H9 (cell line): ENCODE measurements around the gene XCR1. TPM values are rescaled to one million over a fixed set of nuclear protein-coding genes. Genes with fewer than 3 reads are reported as not detected.

ENCODE experiments used
- DNase-seq: peaks from one replicate; pipeline ENCODE4 v3.0.0-alpha.2; 2017
- H2AFZ ChIP-seq: one replicate; pipeline ENCODE4 v1.6.1; 2013; ENCODE audit warnings: mild to moderate bottlenecking, low read length, control low read depth, moderate library complexity
- H2AK5ac ChIP-seq: 2 replicates; pipeline ENCODE4 v1.6.1; 2013; ENCODE audit warnings: low read length, control low read depth, mixed read lengths; ENCODE audit not compliant: insufficient read length
- H2BK120ac ChIP-seq: one replicate; pipeline ENCODE4 v1.6.1; 2013; ENCODE audit warnings: low read depth, mild to moderate bottlenecking, low read length, control low read depth, inconsistent platforms; ENCODE audit not compliant: poor library complexity, severe bottlenecking
- H2BK12ac ChIP-seq: 2 replicates; pipeline ENCODE4 v1.6.1; 2013; ENCODE audit warnings: low read length, control low read depth, mixed read lengths, low read depth; ENCODE audit not compliant: insufficient read length
- H2BK15ac ChIP-seq: 2 replicates; pipeline ENCODE4 v1.6.1; 2013; ENCODE audit warnings: low read depth, low read length, control low read depth
- H2BK20ac ChIP-seq: one replicate; pipeline ENCODE4 v1.6.1; 2013; ENCODE audit warnings: low read depth, mild to moderate bottlenecking, low read length, control low read depth, inconsistent platforms; ENCODE audit not compliant: poor library complexity, severe bottlenecking
- H2BK5ac ChIP-seq: 2 replicates; pipeline ENCODE4 v1.6.1; 2013; ENCODE audit warnings: low read length, control low read depth, mixed read lengths; ENCODE audit not compliant: insufficient read length
- H3K14ac ChIP-seq: 2 replicates; pipeline ENCODE4 v1.6.1; 2013; ENCODE audit warnings: low read length, control low read depth; ENCODE audit not compliant: insufficient read depth
- H3K18ac ChIP-seq: 2 replicates; pipeline ENCODE4 v1.6.1; 2013; ENCODE audit warnings: low read depth, mild to moderate bottlenecking, mixed read lengths, low read length, control low read depth; ENCODE audit not compliant: insufficient read length
- H3K23ac ChIP-seq: 2 replicates; pipeline ENCODE4 v1.6.1; 2013; ENCODE audit warnings: low read length, control low read depth, mixed read lengths, low read depth; ENCODE audit not compliant: insufficient read length
- H3K23me2 ChIP-seq: 2 replicates; pipeline ENCODE4 v1.6.1; 2013; ENCODE audit warnings: low read depth, mild to moderate bottlenecking, mixed read lengths, low read length, control low read depth; ENCODE audit not compliant: insufficient read length, poor library complexity, severe bottlenecking
- H3K27ac ChIP-seq: 2 replicates; pipeline ENCODE4 v1.5.1; 2013; ENCODE audit warnings: low read length, control low read depth, mixed read lengths, low read depth; ENCODE audit not compliant: insufficient read length
- H3K27me3 ChIP-seq: 2 replicates; pipeline ENCODE4 v1.6.1; 2013; ENCODE audit warnings: low read length, control low read depth, inconsistent platforms; ENCODE audit not compliant: insufficient read depth
- H3K4ac ChIP-seq: 2 replicates; pipeline ENCODE4 v1.6.1; 2013; ENCODE audit warnings: low read depth, mild to moderate bottlenecking, control low read depth, inconsistent platforms, low read length, moderate library complexity
- H3K4me1 ChIP-seq: 2 replicates; pipeline ENCODE4 v1.6.1; 2013; ENCODE audit warnings: low read length, control low read depth, inconsistent platforms; ENCODE audit not compliant: insufficient read depth
- H3K4me2 ChIP-seq: 2 replicates; pipeline ENCODE4 v1.6.1; 2013; ENCODE audit warnings: low read length, control low read depth, mixed read lengths; ENCODE audit not compliant: insufficient read length, insufficient read depth
- H3K56ac ChIP-seq: 2 replicates; pipeline ENCODE4 v1.6.1; 2013; ENCODE audit warnings: low read depth, mild to moderate bottlenecking, mixed read lengths, low read length, control low read depth; ENCODE audit not compliant: insufficient read length
- H3K79me1 ChIP-seq: 2 replicates; pipeline ENCODE4 v1.6.1; 2013; ENCODE audit warnings: low read depth, mild to moderate bottlenecking, moderate library complexity, low read length, control low read depth, inconsistent platforms; ENCODE audit not compliant: insufficient read depth, poor library complexity, severe bottlenecking
- H3K79me2 ChIP-seq: 2 replicates; pipeline ENCODE4 v1.6.1; 2013; ENCODE audit warnings: low read length, control low read depth, inconsistent platforms; ENCODE audit not compliant: insufficient read depth
- H3K9ac ChIP-seq: 2 replicates; pipeline ENCODE4 v1.6.1; 2013; ENCODE audit warnings: low read length, control low read depth, mixed read lengths; ENCODE audit not compliant: insufficient read length; ENCODE audit errors: extremely low read depth
- H3K9me3 ChIP-seq: one replicate; pipeline ENCODE4 v1.6.1; 2013; ENCODE audit warnings: low read depth, low read length, inconsistent platforms; ENCODE audit not compliant: control insufficient read depth
- H3T11ph ChIP-seq: one replicate; pipeline ENCODE4 v1.6.1; 2013; ENCODE audit warnings: mild to moderate bottlenecking, low read length, control low read depth, inconsistent platforms
- H4K20me1 ChIP-seq: one replicate; pipeline ENCODE4 v1.6.1; 2013; ENCODE audit not compliant: control insufficient read depth, insufficient read length, insufficient read depth
- H4K5ac ChIP-seq: 2 replicates; pipeline ENCODE4 v1.6.1; 2013; ENCODE audit warnings: low read depth, mild to moderate bottlenecking, mixed read lengths, low read length, control low read depth; ENCODE audit not compliant: insufficient read length
- H4K8ac ChIP-seq: replicated peaks from 2 replicates; pipeline ENCODE4 v1.6.1; 2013; ENCODE audit warnings: low read length, control low read depth, mixed read lengths, low read depth; ENCODE audit not compliant: insufficient read length
- H4K91ac ChIP-seq: 2 replicates; pipeline ENCODE4 v1.6.1; 2013; ENCODE audit warnings: low read depth, mild to moderate bottlenecking, moderate library complexity, mixed read lengths, low read length, control low read depth; ENCODE audit not compliant: insufficient read length
- H3K27ac Mint-ChIP-seq, 3 experiments: 2 replicates in 2 of 3; 3 replicates in 1 of 3; pipeline ENCODE4 v1.8.0; 2020 to 2021; ENCODE audit warnings: mixed read lengths in 3 of 3, mild to moderate bottlenecking in 1 of 3, moderate library complexity in 1 of 3
- H3K27me3 Mint-ChIP-seq: 2 replicates; pipeline ENCODE4 v1.8.0; 2021; ENCODE audit warnings: low read depth, mild to moderate bottlenecking, moderate library complexity, mixed read lengths
- H3K36me3 Mint-ChIP-seq, 3 experiments: 2 replicates in 2 of 3; 3 replicates in 1 of 3; pipeline ENCODE4 v1.8.0; 2020 to 2021; ENCODE audit warnings: low read depth in 3 of 3, mixed read lengths in 3 of 3; ENCODE audit not compliant: insufficient read depth in 1 of 3
- H3K4me1 Mint-ChIP-seq, 2 experiments: 2 replicates each; pipeline ENCODE4 v1.8.0; 2020; ENCODE audit warnings: mixed read lengths in 2 of 2
- H3K4me3 Mint-ChIP-seq, 2 experiments: 2 replicates in 1 of 2; 3 replicates in 1 of 2; pipeline ENCODE4 v1.8.0; 2020 to 2021; ENCODE audit warnings: mild to moderate bottlenecking in 2 of 2, mixed read lengths in 2 of 2, moderate library complexity in 1 of 2
- H3K9me3 Mint-ChIP-seq, 2 experiments: 2 replicates in 1 of 2; 3 replicates in 1 of 2; pipeline ENCODE4 v1.8.0; 2020; ENCODE audit warnings: mild to moderate bottlenecking in 2 of 2, mixed read lengths in 2 of 2, moderate library complexity in 1 of 2
- WGBS: extraction: QIAGEN DNeasy Blood & Tissue Kit; methylation state at CpG from one replicate; pipeline ENCODE4 v1.1.7; 2013; ENCODE audit warnings: missing lambda C conversion rate, low lambda C conversion rate, mixed read lengths; ENCODE audit not compliant: insufficient read length; ENCODE audit errors: extremely low coverage; 5-methylcytosine and 5-hydroxymethylcytosine counted together
- total RNA-seq: library from RNA; stranded (reverse); gene quantifications from 2 replicates; pipeline ENCODE4 v1.2.1, GENCODE V29; 2021
- TF ChIP-seq, protein P1 (sequence below): fragments of 200-600 bp; sonication (generic); conservative IDR thresholded peaks from 3 replicates; pipeline ENCODE4 v1.8.0; 2021; ENCODE audit warnings: antibody characterized with exemption, mild to moderate bottlenecking

Gene XCR1
- total RNA-seq, 1 experiment from 2014 or later = not detected

GRCh38 chr3:46068501-46068900 lies 41.2 kb upstream of the XCR1 start:
- Histone ChIP-seq H3K79me2 (no peaks in the 10 kb centered on the region), H3K4me2 (no peak overlapping the region), H3K23ac (no peak overlapping the region), H3K27me3 (no peaks in the 10 kb centered on the region), H3K56ac (no peak overlapping the region), H2BK20ac (no peak overlapping the region), H2BK15ac (no peak overlapping the region), H3T11ph (no peak overlapping the region), H3K14ac (no peak overlapping the region), H3K4ac (no peak overlapping the region), H3K23me2 (no peaks in the 10 kb centered on the region), H3K18ac (no peak overlapping the region), H3K27ac (no peak overlapping the region), H2AK5ac (no peak overlapping the region), H3K79me1 (no peaks in the 10 kb centered on the region), H2BK12ac (no peak overlapping the region), H4K91ac (no peak overlapping the region), H4K8ac (no peak overlapping the region), H2AFZ (no peak overlapping the region), H2BK120ac (no peak overlapping the region), H3K4me1 (peaks cover 4% of the 10 kb centered on the region; the same call in 1 of the 2 replicates), H3K9me3 (no peaks in the 10 kb centered on the region), H3K9ac (no peak overlapping the region), H2BK5ac (no peak overlapping the region), H4K5ac (no peak overlapping the region), H4K20me1 (no peaks in the 10 kb centered on the region)
- Mint-ChIP-seq H3K27me3 (no peaks in the 10 kb centered on the region), H3K36me3 (no peaks in the 10 kb centered on the region), H3K4me3 (no peak overlapping the region), H3K9me3 (no peaks in the 10 kb centered on the region; a peak in 2 of 5 replicates), H3K27ac (no peak overlapping the region), H3K4me1 (peaks cover 6% of the 10 kb centered on the region in 2 experiments)
- WGBS = no CpG with 5 or more reads among the region's 4 CpGs
- TF ChIP-seq, protein P1, sequence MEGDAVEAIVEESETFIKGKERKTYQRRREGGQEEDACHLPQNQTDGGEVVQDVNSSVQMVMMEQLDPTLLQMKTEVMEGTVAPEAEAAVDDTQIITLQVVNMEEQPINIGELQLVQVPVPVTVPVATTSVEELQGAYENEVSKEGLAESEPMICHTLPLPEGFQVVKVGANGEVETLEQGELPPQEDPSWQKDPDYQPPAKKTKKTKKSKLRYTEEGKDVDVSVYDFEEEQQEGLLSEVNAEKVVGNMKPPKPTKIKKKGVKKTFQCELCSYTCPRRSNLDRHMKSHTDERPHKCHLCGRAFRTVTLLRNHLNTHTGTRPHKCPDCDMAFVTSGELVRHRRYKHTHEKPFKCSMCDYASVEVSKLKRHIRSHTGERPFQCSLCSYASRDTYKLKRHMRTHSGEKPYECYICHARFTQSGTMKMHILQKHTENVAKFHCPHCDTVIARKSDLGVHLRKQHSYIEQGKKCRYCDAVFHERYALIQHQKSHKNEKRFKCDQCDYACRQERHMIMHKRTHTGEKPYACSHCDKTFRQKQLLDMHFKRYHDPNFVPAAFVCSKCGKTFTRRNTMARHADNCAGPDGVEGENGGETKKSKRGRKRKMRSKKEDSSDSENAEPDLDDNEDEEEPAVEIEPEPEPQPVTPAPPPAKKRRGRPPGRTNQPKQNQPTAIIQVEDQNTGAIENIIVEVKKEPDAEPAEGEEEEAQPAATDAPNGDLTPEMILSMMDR = no peak
- no peak for DNase-seq
